ENCODE results near the gene CTU2. TPM values are rescaled to one million over a fixed set of nuclear protein-coding genes. Genes with fewer than 3 reads are reported as not detected.

Gene CTU2
- total RNA-seq, 1 experiment from 2014 or later: 24.8 TPM

DNA sequence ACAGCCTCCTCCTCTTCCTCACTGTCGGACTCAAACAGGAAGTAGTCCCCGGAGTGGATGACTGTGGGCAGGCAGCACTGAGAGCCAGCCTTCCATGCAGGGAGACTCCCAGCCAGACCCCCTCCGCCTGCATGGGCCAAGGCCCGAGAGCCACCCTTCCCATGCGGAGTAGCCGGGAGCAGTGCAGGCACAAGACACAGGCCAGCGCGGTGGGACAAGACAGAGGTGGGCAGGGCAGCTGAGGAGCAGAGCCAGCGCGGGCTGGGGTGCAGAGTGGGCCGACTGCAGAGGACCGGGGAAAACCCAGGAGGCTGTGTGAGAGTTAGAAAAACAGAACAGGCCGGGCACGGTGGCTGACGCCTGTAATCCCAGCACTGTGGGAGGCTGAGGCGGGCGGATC lies 17.6 kb downstream of the CTU2 start:
- H3K27me3 ChIP-seq (ENCODE audit: control insufficient read depth, insufficient read depth, low read length): no peaks in the 10 kb centered on the region
- TF ChIP-seq REST (IDR thresholded peaks at IDR 0.05; ENCODE audit: insufficient read depth in 1 of 2, low read depth in 2 of 2, low read length in 1 of 2): no peak
- TF ChIP-seq, protein P1, sequence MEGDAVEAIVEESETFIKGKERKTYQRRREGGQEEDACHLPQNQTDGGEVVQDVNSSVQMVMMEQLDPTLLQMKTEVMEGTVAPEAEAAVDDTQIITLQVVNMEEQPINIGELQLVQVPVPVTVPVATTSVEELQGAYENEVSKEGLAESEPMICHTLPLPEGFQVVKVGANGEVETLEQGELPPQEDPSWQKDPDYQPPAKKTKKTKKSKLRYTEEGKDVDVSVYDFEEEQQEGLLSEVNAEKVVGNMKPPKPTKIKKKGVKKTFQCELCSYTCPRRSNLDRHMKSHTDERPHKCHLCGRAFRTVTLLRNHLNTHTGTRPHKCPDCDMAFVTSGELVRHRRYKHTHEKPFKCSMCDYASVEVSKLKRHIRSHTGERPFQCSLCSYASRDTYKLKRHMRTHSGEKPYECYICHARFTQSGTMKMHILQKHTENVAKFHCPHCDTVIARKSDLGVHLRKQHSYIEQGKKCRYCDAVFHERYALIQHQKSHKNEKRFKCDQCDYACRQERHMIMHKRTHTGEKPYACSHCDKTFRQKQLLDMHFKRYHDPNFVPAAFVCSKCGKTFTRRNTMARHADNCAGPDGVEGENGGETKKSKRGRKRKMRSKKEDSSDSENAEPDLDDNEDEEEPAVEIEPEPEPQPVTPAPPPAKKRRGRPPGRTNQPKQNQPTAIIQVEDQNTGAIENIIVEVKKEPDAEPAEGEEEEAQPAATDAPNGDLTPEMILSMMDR (IDR thresholded peaks at IDR 0.05): no peak
- TF ChIP-seq TCF7L2 (IDR thresholded peaks at IDR 0.05; ENCODE audit: low read depth, low read length): no peak
- no peak for TF ChIP-seq SIN3A (IDR thresholded peaks at IDR 0.05; ENCODE audit: borderline replicate concordance, insufficient read depth, low read depth, low read length)
- no peak for TF ChIP-seq POLR2AphosphoS5 (IDR thresholded peaks at IDR 0.05; ENCODE audit: low read depth, low read length)
- H3K4me3 ChIP-seq (ENCODE audit: low read depth in 2 of 2, low read length in 2 of 2): no peak overlapping the region
- POLR2A ChIA-PET: no interaction called here
- no TSS peak for BruUV-seq (replicated peaks)
- H3K27ac ChIP-seq (ENCODE audit: low read length): no peak overlapping the region
- ATAC-seq (no peak), DNase-seq (ENCODE audit: low read depth, low spot score) (no peak)
- CTCF ChIA-PET: no interaction called here
- intact Hi-C loops (cut with micrococcal nuclease; ENCODE audit: unreplicated experiment) (no loop called here), in situ Hi-C loops (cut with HindIII; ENCODE audit: low pct_unique_long_range_greater_than_20kb, low sequenced_read_pairs) (no loop called here)
- peaks cover 2% of the 10 kb centered on the region; the same call in 1 of the 2 replicates for H3K36me3 ChIP-seq (ENCODE audit: control insufficient read depth, insufficient read depth, low read length)
- H3K9me3 ChIP-seq (ENCODE audit: control insufficient read depth, insufficient read depth, low read depth, low read length): no peaks in the 10 kb centered on the region
- H3K4me1 ChIP-seq (ENCODE audit: control insufficient read depth, insufficient read depth, low read length): no peaks in the 10 kb centered on the region

GRCh38 chr16:88724855-88725555 lies 18.7 kb downstream of the CTU2 start:
- no TSS peak for BruUV-seq (replicated peaks)
- POLR2A ChIA-PET: no interaction called here
- intact Hi-C loops (cut with micrococcal nuclease; ENCODE audit: unreplicated experiment): no loop called here
- Histone ChIP-seq H3K27me3 (ENCODE audit: control insufficient read depth, insufficient read depth, low read length) (no peaks in the 10 kb centered on the region), H3K27ac (ENCODE audit: low read length) (no peak overlapping the region), H3K9me3 (ENCODE audit: control insufficient read depth, insufficient read depth, low read depth, low read length) (no peaks in the 10 kb centered on the region), H3K36me3 (ENCODE audit: control insufficient read depth, insufficient read depth, low read length) (peaks cover 2% of the 10 kb centered on the region; the same call in 1 of the 2 replicates), H3K4me3 (ENCODE audit: low read depth in 2 of 2, low read length in 2 of 2) (no peak overlapping the region), H3K4me1 (ENCODE audit: control insufficient read depth, insufficient read depth, low read length) (no peaks in the 10 kb centered on the region)
- DNase-seq (ENCODE audit: low read depth, low spot score): no peak
- CTCF ChIA-PET: no interaction called here
- TF ChIP-seq SIN3A (IDR thresholded peaks at IDR 0.05; ENCODE audit: borderline replicate concordance, insufficient read depth, low read depth, low read length) (no peak), POLR2AphosphoS5 (IDR thresholded peaks at IDR 0.05; ENCODE audit: low read depth, low read length) (no peak), TCF7L2 (IDR thresholded peaks at IDR 0.05; ENCODE audit: low read depth, low read length) (no peak), REST (IDR thresholded peaks at IDR 0.05; ENCODE audit: insufficient read depth in 1 of 2, low read depth in 2 of 2, low read length in 1 of 2) (no peak)
- TF ChIP-seq, protein P1 (IDR thresholded peaks at IDR 0.05): no peak
- in situ Hi-C loops (cut with HindIII; ENCODE audit: low pct_unique_long_range_greater_than_20kb, low sequenced_read_pairs): no loop called here
- ATAC-seq: no peak
